Progenitor cell of endocrine pancreas (in vitro differentiated cells): ENCODE measurements around the gene CXCL14. TPM values are rescaled to one million over a fixed set of nuclear protein-coding genes. Genes with fewer than 3 reads are reported as not detected.
A peak's percentile ranks its signal among the peaks of the same experiment; 100 is the strongest.

Source experiments
- DNase-seq: peaks from one replicate; pipeline ENCODE4 v3.0.0; 2021; ENCODE audit warnings: low spot score; ENCODE audit not compliant: unreplicated experiment
- H3K27ac Mint-ChIP-seq: 2 replicates; pipeline ENCODE4 v1.8.0; 2021; ENCODE audit warnings: mild to moderate bottlenecking, moderate library complexity, mixed read lengths
- H3K27me3 Mint-ChIP-seq: 2 replicates; pipeline ENCODE4 v1.8.0; 2021; ENCODE audit warnings: mixed read lengths
- H3K36me3 Mint-ChIP-seq: 2 replicates; pipeline ENCODE4 v1.8.0; 2022; ENCODE audit warnings: mixed read lengths; ENCODE audit not compliant: insufficient read depth
- H3K4me1 Mint-ChIP-seq: 2 replicates; pipeline ENCODE4 v1.8.0; 2021; ENCODE audit warnings: low read depth, mixed read lengths
- H3K4me3 Mint-ChIP-seq: 2 replicates; pipeline ENCODE4 v1.8.0; 2021; ENCODE audit warnings: low read depth, mild to moderate bottlenecking, moderate library complexity, mixed read lengths
- H3K9me3 Mint-ChIP-seq: 2 replicates; pipeline ENCODE4 v1.8.0; 2021; ENCODE audit warnings: low read depth, mixed read lengths
- total RNA-seq: library from RNA; stranded (reverse); gene quantifications from 2 replicates; pipeline ENCODE4 v1.2.1, GENCODE V29; 2021
- TF ChIP-seq, protein P1 (sequence below): fragments of 200-600 bp; sonication (generic); IDR thresholded peaks from one replicate; pipeline ENCODE4 v1.5.0; 2021; ENCODE audit warnings: antibody characterized with exemption, mild to moderate bottlenecking; ENCODE audit not compliant: unreplicated experiment

CXCL14 gene
- total RNA-seq, 1 donor from 2014 or later = 6.1 TPM

GRCh38 chr5:135574493-135574892, 4.3 kb downstream of the CXCL14 start:
- TF ChIP-seq, protein P1, sequence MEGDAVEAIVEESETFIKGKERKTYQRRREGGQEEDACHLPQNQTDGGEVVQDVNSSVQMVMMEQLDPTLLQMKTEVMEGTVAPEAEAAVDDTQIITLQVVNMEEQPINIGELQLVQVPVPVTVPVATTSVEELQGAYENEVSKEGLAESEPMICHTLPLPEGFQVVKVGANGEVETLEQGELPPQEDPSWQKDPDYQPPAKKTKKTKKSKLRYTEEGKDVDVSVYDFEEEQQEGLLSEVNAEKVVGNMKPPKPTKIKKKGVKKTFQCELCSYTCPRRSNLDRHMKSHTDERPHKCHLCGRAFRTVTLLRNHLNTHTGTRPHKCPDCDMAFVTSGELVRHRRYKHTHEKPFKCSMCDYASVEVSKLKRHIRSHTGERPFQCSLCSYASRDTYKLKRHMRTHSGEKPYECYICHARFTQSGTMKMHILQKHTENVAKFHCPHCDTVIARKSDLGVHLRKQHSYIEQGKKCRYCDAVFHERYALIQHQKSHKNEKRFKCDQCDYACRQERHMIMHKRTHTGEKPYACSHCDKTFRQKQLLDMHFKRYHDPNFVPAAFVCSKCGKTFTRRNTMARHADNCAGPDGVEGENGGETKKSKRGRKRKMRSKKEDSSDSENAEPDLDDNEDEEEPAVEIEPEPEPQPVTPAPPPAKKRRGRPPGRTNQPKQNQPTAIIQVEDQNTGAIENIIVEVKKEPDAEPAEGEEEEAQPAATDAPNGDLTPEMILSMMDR = no peak
- H3K9me3 Mint-ChIP-seq = no peaks in the 10 kb centered on the region
- H3K27me3 Mint-ChIP-seq = peaks cover 75% of the 10 kb centered on the region
- H3K36me3 Mint-ChIP-seq = no peaks in the 10 kb centered on the region
- H3K4me3 Mint-ChIP-seq = no peak overlapping the region
- no peak overlapping the region for H3K27ac Mint-ChIP-seq
- peaks cover 2% of the 10 kb centered on the region for H3K4me1 Mint-ChIP-seq
- DNase-seq = no peak

GRCh38 chr5:135571902-135572301, 6.9 kb downstream of the CXCL14 start:
- TF ChIP-seq, protein P1 = no peak
- peaks cover 58% of the 10 kb centered on the region for H3K27me3 Mint-ChIP-seq
- H3K9me3 Mint-ChIP-seq = no peaks in the 10 kb centered on the region
- H3K4me3 Mint-ChIP-seq = no peak overlapping the region
- no peak for DNase-seq
- no peak overlapping the region for H3K27ac Mint-ChIP-seq
- H3K36me3 Mint-ChIP-seq = no peaks in the 10 kb centered on the region
- no peaks in the 10 kb centered on the region for H3K4me1 Mint-ChIP-seq

- H3K9me3 Mint-ChIP-seq = no peaks in the 10 kb centered on the region
- no peak for DNase-seq
- H3K27me3 Mint-ChIP-seq = peaks cover 56% of the 10 kb centered on the region
- TF ChIP-seq, protein P1 = no peak
- H3K36me3 Mint-ChIP-seq = no peaks in the 10 kb centered on the region
- no peak overlapping the region for H3K4me3 Mint-ChIP-seq
- H3K4me1 Mint-ChIP-seq = no peaks in the 10 kb centered on the region
- H3K27ac Mint-ChIP-seq = no peak overlapping the region
Observed at GRCh38 chr5:135571066-135571609, 7.7 kb downstream of the CXCL14 start.

DNA sequence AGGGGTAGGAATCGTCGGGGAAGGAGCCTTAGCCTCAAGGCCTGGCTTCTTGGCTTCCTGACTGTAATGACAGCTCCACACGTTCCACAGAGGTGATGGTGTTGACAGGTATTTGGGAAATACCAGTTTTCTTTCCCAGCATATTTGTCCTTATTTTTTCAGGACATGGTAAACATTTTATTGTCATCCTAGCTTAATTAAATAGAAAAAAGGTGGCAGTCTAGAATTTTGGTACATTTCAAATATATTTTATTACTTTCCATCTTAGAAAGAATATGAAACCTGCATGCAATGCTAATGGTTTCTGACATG, 8.4 kb downstream of the CXCL14 start:
- Mint-ChIP-seq H3K4me3 (no peak overlapping the region), H3K27me3 (peaks cover 55% of the 10 kb centered on the region), H3K4me1 (no peaks in the 10 kb centered on the region), H3K36me3 (no peaks in the 10 kb centered on the region), H3K9me3 (no peaks in the 10 kb centered on the region), H3K27ac (no peak overlapping the region)
- TF ChIP-seq, protein P1 = no peak
- no peak for DNase-seq

DNA sequence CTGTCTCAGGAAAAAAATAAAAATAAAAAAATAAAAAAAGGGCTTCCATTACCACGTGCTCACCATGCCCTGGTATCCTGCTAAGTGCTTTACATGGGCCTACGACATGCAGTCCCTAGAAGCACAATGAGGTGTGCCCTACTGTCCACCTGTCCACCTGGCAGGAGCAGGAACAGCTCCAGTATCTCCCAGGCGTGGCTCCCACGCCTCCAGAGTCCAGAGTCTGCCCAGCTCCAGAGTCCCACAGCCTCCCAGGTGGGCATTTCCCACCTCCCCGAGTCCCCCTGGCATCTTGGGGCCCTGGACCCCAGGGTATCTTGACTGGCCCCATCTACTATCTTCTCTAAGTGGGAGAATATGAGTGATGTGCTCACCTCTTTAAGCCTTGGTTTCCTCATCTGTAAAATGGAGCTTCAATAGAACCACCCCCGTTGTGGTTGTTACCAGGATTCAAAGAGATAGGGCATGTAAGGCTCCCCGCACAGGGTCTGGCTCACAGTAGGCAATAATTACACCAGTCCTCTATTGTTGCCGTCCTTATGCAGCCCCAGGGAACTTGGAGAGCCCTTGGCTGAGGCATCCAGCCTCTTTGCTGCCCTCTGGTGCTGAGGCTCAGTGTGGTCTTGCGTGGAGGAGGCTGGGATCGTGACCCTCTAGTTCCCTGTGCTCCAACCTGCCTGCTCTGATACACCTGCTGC, 8.9 kb downstream of the CXCL14 start:
- Mint-ChIP-seq H3K9me3 (no peaks in the 10 kb centered on the region), H3K4me3 (no peak overlapping the region), H3K36me3 (no peaks in the 10 kb centered on the region), H3K27me3 (peaks cover 55% of the 10 kb centered on the region), H3K4me1 (no peaks in the 10 kb centered on the region), H3K27ac (no peak overlapping the region)
- TF ChIP-seq, protein P1 = peak; percentile 61
- DNase-seq = peak; percentile 33
